ENCODE measurements around the gene CYP19A1. TPM values are rescaled to one million over a fixed set of nuclear protein-coding genes. Genes with fewer than 3 reads are reported as not detected.
"Not testable (repeated sequence)": the region's sequence is repeated elsewhere in the genome, so short reads cannot be mapped to it uniquely, and the experiment has no call there.

CYP19A1 gene
- total RNA-seq, 2 donors from 2014 or later, result 0.71 to 0.79 TPM

DNA sequence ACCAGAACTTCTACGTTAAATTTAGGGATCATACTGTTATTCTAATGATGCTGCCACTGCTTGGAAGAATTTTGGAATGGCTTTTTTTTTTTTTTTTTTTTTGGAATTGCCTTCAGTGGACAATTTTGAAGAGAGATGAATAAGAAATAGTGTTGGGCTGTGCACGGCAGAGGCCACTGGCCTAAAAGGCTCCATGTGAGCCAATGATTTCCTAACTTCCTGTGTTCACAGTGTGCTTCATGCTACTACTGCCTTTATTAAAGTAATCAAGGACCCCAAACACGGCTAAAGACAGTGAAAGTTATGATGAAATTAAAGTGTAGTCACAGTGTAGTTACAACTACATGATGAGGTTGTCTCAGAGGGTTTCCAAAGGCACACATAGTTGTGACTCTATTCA is 142.9 kb downstream of the CYP19A1 start:
- Mint-ChIP-seq H3K27ac (no peak overlapping the region), H3K9me3 (no peaks in the 10 kb centered on the region), H3K4me1 (no peaks in the 10 kb centered on the region), H3K27me3 (peaks cover 51% of the 10 kb centered on the region), H3K36me3 (ENCODE audit: low read depth) (no peaks in the 10 kb centered on the region), H3K4me3 (no peak overlapping the region)
- no peak for ATAC-seq (replicated peaks)

DNA sequence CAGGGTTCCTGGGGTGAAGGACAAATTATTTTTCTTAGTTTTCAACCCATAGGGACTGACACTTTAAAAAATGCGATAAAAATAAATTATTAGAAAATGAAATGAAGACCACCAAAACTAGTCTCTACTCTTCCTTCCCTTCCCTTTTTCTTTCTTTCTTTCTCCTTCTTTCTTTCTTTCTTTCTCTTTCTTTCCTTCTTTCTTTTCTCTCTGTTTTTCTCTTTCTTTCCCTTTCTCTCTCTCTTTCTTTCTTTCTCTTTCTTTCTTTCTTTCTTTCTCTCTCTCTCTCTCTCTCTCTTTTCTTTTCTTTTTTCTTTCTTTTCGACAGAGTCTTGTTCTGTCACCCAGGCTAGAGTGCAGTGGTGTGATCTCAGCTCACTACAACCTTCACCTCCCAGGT is 144.4 kb downstream of the CYP19A1 start:
- Mint-ChIP-seq H3K4me3 (no peak overlapping the region), H3K27ac (no peak overlapping the region), H3K9me3 (no peaks in the 10 kb centered on the region), H3K27me3 (peaks cover 41% of the 10 kb centered on the region), H3K36me3 (ENCODE audit: low read depth) (no peaks in the 10 kb centered on the region), H3K4me1 (no peaks in the 10 kb centered on the region)
- no peak for ATAC-seq (replicated peaks)

DNA sequence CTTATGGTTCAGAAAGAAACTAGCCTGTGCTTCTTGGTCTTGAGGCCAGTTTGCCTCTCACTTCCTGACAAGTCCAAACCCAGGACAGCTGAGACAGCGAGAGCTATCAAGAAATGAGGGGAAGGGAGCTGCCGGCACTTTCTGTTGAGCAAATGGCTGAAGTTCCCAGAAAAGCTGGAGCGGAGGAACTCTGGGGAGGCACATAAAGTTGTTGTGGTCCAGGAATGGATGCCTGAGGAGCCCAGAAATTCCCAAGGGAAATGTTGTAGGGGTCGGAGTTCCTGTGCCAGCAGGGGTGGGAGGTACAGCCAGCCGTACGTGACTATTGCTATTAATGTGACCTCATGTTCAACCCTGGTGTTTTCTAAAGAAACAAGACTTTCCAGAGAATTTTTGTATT is 144.9 kb downstream of the CYP19A1 start:
- Mint-ChIP-seq H3K4me3 (no peak overlapping the region), H3K4me1 (no peaks in the 10 kb centered on the region), H3K36me3 (ENCODE audit: low read depth) (no peaks in the 10 kb centered on the region), H3K27me3 (peaks cover 41% of the 10 kb centered on the region), H3K27ac (no peak overlapping the region), H3K9me3 (no peaks in the 10 kb centered on the region)
- no peak for ATAC-seq (replicated peaks)

DNA sequence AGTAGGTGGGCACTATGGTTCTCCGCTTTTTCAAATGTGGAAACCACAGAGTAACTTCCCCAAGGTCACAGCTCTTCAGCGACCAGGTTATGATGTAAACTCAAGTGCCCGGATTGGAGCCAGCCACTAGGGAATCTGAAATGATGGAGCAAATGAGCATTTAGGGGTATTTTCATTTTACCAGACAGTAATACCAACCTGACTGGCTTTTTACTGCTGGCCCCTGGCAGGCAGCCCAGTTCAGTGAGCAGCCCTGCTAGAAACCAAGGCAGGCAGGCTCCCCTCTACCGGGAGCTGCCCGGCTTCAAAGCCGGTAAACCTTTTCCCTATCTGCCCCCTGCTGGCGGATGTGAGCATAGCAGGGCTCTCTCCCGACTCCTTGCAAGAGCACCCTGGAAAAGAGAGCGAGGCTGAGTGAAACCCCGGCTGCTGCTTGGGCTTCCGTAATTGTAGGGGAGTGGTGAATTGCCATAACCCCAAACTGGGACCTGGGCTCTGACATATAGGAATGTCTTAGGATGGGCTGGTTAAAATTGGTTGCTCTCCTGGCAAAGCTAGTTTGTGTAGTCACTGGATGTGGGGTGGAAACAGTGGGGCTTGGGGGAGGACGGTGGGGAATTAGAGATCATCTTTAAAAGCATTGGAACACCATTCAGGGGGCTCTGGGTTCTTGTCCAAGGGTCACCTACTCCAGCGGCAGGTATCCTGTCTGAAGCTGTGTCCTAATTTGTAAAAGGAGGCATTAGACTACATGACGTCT is 145.7 kb downstream of the CYP19A1 start:
- H3K27me3 Mint-ChIP-seq, result peaks cover 44% of the 10 kb centered on the region
- H3K9me3 Mint-ChIP-seq, result no peaks in the 10 kb centered on the region
- no peaks in the 10 kb centered on the region for H3K36me3 Mint-ChIP-seq (ENCODE audit: low read depth)
- no peak overlapping the region for H3K27ac Mint-ChIP-seq
- H3K4me3 Mint-ChIP-seq, result no peak overlapping the region
- H3K4me1 Mint-ChIP-seq, result no peaks in the 10 kb centered on the region
- peak; percentile 45 for ATAC-seq (replicated peaks)

DNA sequence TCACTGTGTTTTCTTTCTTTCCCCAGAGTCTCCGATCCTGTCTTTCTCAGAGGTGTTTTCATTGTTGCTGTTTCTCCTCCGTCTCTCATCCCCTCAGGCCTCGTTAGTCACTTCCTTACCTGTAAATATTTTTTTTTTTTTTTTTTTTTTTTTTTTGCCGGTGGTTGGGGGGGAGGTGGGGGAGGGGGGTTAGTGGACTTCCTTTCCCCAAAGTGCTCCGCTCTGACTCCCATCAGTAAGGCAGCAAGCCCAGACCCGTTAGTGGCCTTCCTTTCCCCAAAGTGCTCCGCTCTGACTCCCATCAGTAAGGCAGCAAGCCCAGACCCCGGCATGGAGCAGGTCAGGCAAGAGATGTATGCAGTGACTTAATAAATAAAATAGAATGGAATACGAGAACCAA is 146.6 kb downstream of the CYP19A1 start:
- no peak overlapping the region for H3K4me3 Mint-ChIP-seq
- no peaks in the 10 kb centered on the region for H3K9me3 Mint-ChIP-seq
- ATAC-seq (replicated peaks), result no peak
- peaks cover 41% of the 10 kb centered on the region for H3K27me3 Mint-ChIP-seq
- H3K4me1 Mint-ChIP-seq, result no peaks in the 10 kb centered on the region
- H3K36me3 Mint-ChIP-seq (ENCODE audit: low read depth), result no peaks in the 10 kb centered on the region
- no peak overlapping the region for H3K27ac Mint-ChIP-seq

DNA sequence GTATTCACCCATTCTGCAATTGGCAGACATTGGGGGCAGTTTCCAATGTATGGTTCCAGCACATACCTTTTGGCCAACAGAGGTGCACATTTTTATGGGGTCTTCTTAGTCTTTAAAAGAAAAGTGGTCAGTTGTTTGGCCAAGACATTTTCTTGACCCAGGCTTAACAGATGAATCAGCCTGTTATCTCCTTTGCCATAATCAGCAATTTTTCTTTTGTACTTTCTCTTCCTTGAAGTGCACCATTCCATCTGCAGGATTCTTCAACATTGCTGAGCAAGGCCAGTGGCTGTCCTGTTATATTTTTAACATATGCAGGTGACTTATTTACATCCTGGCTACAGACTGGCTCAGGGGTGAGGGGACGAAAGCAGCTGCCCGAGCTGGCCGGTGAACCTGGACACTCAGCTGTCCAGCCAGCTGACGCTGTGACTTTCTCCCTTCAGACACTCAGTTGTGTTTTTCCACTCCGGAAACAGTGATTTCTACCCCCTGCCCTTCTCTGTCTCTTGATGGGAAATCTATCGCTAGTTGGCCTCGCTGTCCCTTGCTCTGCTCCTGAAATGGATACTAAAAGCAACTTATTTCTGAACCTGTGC is 147.2 kb downstream of the CYP19A1 start:
- Mint-ChIP-seq H3K36me3 (ENCODE audit: low read depth) (no peaks in the 10 kb centered on the region), H3K9me3 (no peaks in the 10 kb centered on the region), H3K4me3 (no peak overlapping the region), H3K4me1 (no peaks in the 10 kb centered on the region), H3K27ac (no peak overlapping the region), H3K27me3 (peaks cover 41% of the 10 kb centered on the region)
- no peak for ATAC-seq (replicated peaks)

DNA sequence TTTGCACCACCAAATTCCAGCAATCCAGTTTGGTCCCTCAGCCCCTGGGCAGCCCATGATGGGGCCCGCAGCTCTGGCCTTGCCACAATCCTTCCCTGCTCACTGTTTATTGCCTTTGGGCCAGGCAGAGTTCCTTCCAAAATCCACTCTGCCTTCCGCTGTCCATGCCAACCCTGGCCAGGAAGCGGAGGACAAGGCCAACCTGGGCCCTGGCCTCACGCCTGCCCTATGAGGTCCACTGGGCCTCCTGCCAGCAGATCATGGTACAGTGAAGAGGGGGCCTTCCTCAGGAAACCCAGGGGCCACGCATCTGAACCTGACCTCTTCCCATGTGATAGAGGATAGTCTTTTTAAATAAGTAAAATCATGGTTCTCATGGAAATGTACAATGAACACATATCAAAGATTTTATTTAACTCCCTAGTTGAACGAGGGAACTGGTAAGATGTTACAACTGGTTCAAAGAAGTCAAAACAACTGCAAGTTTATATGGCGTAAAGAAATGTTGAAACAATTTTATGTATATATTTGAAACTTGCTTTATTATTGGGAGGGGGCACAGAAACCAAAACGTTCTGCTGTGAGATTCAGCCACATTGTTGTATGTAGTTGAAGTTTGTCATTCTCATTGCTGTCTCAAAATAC is 147.8 kb downstream of the CYP19A1 start:
- Mint-ChIP-seq H3K4me1 (no peaks in the 10 kb centered on the region), H3K27me3 (peaks cover 36% of the 10 kb centered on the region), H3K36me3 (ENCODE audit: low read depth) (no peaks in the 10 kb centered on the region), H3K27ac (no peak overlapping the region), H3K9me3 (no peaks in the 10 kb centered on the region), H3K4me3 (no peak overlapping the region)
- no peak for ATAC-seq (replicated peaks)

DNA sequence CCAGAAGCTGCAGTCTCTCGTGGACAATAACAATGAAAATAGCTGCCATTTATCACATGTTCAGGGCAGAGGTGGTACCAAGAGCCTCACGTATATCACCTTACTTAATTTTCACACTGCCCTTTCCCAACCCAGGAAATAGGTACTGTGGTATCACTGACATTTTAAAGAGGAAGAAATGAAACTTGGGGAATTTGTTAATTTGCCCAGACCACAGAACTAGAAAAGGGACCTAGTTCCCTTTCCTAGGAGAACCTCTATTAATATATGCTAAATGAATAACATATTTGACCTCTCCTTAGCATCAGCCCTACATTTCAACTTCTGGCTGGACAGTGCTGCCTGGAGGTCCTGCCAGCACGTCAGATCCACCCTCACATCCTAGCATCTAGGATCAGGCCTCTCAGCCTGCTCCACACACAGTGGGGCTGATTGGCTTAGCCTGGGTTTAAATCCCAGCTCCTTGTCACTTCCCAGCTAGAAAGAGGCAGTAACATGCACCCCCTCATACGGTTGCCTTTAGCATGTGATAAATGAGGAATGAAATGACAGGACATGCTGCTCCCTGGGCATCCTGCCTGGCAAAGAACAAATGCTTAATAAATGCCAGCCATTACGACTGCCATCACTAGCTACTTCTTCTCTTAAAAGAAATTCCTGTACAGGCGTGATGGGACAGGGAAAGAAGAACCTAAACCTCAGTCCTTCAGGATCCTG is 148.6 kb downstream of the CYP19A1 start:
- H3K4me3 Mint-ChIP-seq, result no peak overlapping the region
- H3K4me1 Mint-ChIP-seq, result no peaks in the 10 kb centered on the region
- peaks cover 35% of the 10 kb centered on the region for H3K27me3 Mint-ChIP-seq
- H3K9me3 Mint-ChIP-seq, result no peaks in the 10 kb centered on the region
- ATAC-seq (replicated peaks), result no peak
- H3K27ac Mint-ChIP-seq, result no peak overlapping the region
- no peaks in the 10 kb centered on the region for H3K36me3 Mint-ChIP-seq (ENCODE audit: low read depth)

- not testable (repeated sequence) for H3K4me1 Mint-ChIP-seq; ATAC-seq (replicated peaks); H3K9me3 Mint-ChIP-seq
Measured at GRCh38 chr15:51188791-51189190, 149.6 kb downstream of the CYP19A1 start.

GRCh38 chr15:51186891-51187290 is 151.5 kb downstream of the CYP19A1 start:
- no peak overlapping the region for H3K4me3 Mint-ChIP-seq
- no peaks in the 10 kb centered on the region for H3K4me1 Mint-ChIP-seq
- H3K27ac Mint-ChIP-seq, result no peak overlapping the region
- peaks cover 26% of the 10 kb centered on the region for H3K27me3 Mint-ChIP-seq
- no peaks in the 10 kb centered on the region for H3K36me3 Mint-ChIP-seq (ENCODE audit: low read depth)
- ATAC-seq (replicated peaks), result no peak
- no peaks in the 10 kb centered on the region for H3K9me3 Mint-ChIP-seq

More at GRCh38 chr15:51188791-51189190, 149.6 kb downstream of the CYP19A1 start:
- not testable (repeated sequence) for H3K36me3 Mint-ChIP-seq (ENCODE audit: low read depth); H3K27ac Mint-ChIP-seq; H3K4me3 Mint-ChIP-seq
- H3K27me3 Mint-ChIP-seq, result peaks cover 30% of the 10 kb centered on the region

DNA sequence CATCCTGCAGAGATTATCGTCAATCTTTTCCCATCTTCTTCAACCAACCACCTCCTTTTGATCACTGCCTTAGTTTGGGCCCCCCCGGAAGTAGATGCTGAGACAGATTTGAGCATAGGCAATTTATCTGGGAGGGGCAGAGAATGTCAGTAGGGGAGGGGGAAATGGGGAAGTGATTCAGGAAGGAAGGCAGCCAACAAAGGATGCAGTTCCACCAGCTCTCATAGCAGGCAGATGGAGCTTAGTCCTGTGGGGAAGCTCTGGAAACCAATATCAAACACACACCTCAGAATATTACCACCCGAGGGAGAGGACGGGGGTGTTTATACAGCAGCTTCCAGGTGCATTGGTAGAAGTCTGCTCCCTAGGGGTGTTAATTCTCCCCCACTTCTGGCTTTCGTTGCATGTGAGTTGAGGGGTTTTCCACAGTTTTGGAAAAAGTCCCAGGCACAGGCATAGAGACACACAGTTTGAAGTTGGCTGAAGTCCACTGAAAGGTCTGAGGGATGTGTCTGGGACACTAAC is 152.2 kb downstream of the CYP19A1 start:
- Mint-ChIP-seq H3K9me3 (no peaks in the 10 kb centered on the region), H3K27ac (no peak overlapping the region), H3K27me3 (peaks cover 24% of the 10 kb centered on the region), H3K4me1 (no peaks in the 10 kb centered on the region), H3K4me3 (no peak overlapping the region), H3K36me3 (ENCODE audit: low read depth) (no peaks in the 10 kb centered on the region)
- no peak for ATAC-seq (replicated peaks)

- Mint-ChIP-seq H3K4me3 (no peak overlapping the region), H3K36me3 (ENCODE audit: low read depth) (no peaks in the 10 kb centered on the region), H3K4me1 (no peaks in the 10 kb centered on the region), H3K27ac (no peak overlapping the region), H3K27me3 (peaks cover 24% of the 10 kb centered on the region), H3K9me3 (no peaks in the 10 kb centered on the region)
- ATAC-seq (replicated peaks), result no peak
Measured at GRCh38 chr15:51185213-51186159, 152.9 kb downstream of the CYP19A1 start.

DNA sequence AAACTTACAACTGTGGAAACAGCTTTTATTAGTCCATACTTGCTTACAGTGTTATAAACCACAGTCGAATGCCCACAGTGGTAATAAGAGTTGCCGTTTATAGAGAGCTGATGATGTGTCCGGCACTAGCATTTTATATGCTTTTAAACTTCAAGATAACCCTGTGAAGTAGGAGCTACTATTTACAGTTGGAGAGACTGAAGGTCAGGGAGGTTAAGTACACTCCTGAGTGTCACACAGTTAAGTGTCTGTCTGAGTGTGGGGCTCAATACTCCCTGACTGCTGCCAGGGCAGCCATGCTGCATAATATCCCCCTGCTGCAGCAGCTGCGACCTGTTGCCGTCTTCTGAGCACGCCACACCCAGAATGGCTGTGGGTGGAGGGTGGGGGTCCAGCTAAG is 153.8 kb downstream of the CYP19A1 start:
- Mint-ChIP-seq H3K36me3 (ENCODE audit: low read depth) (no peaks in the 10 kb centered on the region), H3K9me3 (no peaks in the 10 kb centered on the region), H3K27ac (no peak overlapping the region), H3K4me1 (no peaks in the 10 kb centered on the region), H3K4me3 (no peak overlapping the region), H3K27me3 (peaks cover 24% of the 10 kb centered on the region)
- no peak for ATAC-seq (replicated peaks)

- H3K9me3 Mint-ChIP-seq, result no peaks in the 10 kb centered on the region
Measured at GRCh38 chr15:51183076-51183475, 155.3 kb downstream of the CYP19A1 start.

More at GRCh38 chr15:51183076-51183475, 155.3 kb downstream of the CYP19A1 start:
- Mint-ChIP-seq H3K27ac (no peak overlapping the region), H3K36me3 (ENCODE audit: low read depth) (no peaks in the 10 kb centered on the region), H3K4me3 (no peak overlapping the region), H3K4me1 (no peaks in the 10 kb centered on the region), H3K27me3 (peaks cover 17% of the 10 kb centered on the region)
- no peak for ATAC-seq (replicated peaks)

Data from activated T-helper 17 cell treated with anti-CD3 and anti-CD28 coated beads, Interleukin-2, amount 50 U/mL, for 72 hours (primary cell).